ENCODE results near the gene HDAC5. TPM values are rescaled to one million over a fixed set of nuclear protein-coding genes. Genes with fewer than 3 reads are reported as not detected.
"Not testable (repeated sequence)": the region's sequence is repeated elsewhere in the genome, so short reads cannot be mapped to it uniquely, and the experiment has no call there.

The HDAC5 gene
- total RNA-seq, 2 experiments from 2014 or later = 25.5 to 32.5 TPM

DNA sequence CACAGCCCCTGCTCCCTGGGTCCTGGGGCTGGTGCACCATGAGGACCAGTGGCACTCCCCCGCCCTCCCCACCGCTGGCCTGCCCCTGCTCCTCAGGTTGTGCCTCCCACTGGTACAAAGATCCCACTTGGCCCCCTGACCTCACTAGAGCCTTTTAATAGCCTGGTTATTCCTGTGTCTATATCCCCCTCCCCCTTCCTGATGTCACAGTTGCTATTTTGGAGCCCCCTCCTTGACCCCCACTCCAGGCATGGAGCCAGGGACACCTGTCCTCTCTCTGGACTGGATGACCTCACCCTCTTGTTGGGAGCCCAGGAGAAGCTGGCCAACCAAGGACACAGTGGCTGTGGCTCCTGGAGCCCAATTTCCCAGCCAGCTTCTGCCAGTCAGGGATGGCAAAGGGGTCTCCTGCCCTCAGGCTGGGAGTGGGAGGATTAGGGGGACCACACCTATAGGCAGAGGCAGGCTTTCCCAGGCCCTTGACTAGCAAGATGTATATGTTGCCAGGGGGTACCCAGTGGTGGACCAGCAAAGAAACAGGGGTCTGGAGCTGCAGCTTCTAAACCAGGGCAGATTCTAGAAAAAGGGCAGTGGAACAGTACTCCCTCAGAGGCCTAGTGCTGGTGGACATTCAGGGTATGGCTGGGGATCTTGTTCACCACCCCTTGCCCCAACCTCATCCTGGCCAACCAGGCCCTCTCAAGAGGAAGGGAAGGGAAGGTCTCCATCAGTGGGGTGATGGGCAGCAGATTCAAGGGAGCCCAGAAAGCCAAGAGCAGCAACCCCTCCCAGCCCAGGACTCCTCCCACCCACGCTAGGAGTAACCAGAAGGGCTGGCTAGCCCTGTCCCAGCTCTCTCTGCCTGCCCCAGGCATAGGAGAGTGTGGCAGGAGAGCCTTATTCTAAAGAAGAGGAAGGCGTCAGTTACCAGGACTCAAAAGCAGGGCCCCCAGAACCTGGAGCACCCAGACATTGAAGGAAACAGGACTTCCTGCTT is 10.9 kb downstream of the HDAC5 start:
- CTCF ChIA-PET = interaction anchor here (0.9 to 2.9 kb wide), 2 partner anchors 11 to 29 kb away, joined by 3 to 11 read pairs; partner anchors contain the start of gene HDAC5
- Mint-ChIP-seq H3K4me3 (no peak overlapping the region), H3K27me3 (no peaks in the 10 kb centered on the region), H3K9me3 (ENCODE audit: low read depth) (no peaks in the 10 kb centered on the region), H3K4me1 (peaks cover 16% of the 10 kb centered on the region), H3K36me3 (no peaks in the 10 kb centered on the region), H3K27ac (no peak overlapping the region)
- no peak for DNase-seq
- ATAC-seq = no peak

DNA sequence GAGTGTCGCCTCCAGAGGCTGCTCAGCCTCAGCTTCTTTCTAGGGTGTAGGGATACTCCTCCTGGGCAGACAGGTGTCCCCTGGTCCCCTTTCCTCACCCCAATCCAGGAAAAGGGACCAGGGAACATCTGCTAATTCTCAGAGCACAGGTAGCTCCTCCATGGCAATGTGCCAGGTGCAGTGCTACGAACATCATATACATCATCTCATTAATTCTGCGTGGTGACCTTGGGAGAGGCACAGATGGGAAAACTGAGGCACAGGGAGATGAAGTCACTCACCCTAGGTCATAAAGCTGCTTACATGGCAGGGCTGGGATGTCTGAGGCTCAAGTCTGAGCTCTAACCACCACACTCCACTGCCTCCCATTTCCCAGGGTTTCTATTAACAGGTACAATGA is 11.7 kb downstream of the HDAC5 start:
- CTCF ChIA-PET = interaction anchor here (0.9 to 2.9 kb wide), 3 partner anchors 11 to 28 kb away, joined by 3 to 11 read pairs (median 4); partner anchors contain the start of gene HDAC5
- Mint-ChIP-seq H3K27ac (no peak overlapping the region), H3K4me1 (peaks cover 16% of the 10 kb centered on the region), H3K36me3 (no peaks in the 10 kb centered on the region), H3K4me3 (no peak overlapping the region), H3K27me3 (no peaks in the 10 kb centered on the region), H3K9me3 (ENCODE audit: low read depth) (no peaks in the 10 kb centered on the region)
- ATAC-seq (no peak), DNase-seq (no peak)

DNA sequence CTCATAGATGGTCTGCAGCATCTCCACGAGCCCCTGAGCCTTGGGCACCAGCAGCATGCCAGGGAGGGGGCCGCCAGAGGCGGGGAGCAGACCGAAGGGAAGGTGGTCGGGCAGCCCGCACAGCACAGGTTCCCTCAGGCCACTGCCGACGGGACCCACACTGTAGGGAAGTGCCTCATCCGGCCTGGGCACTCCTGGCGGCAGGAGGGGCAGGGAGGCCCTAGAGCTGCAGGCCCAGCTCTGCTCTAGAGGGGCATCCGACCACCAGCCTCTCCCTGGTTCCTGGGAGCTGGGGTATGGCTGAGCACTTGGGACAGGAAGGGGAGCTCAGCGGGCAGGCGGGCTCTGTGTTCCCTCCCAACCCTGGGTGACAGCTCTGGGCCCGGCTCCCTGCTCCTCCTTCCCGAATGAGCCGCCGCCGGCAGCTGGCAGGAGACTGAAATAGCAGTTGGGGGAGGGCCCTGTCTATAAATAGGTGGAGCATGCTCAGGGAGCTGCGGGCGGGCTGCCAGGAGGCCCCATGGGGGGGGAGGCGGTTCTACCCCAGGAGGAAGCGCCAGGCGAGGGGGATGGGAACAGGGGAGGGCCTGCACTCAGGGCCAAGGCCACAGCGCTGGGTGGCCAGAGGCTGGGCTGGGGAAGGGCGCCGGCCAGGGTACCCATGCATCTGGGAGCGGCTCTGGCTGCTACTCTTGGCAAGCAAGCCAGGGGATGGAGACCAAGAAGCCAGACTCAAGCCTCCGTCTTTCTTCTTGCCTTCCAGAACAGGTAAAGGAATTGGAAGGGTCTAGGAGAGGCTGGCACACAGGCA is 12.4 kb downstream of the HDAC5 start:
- Mint-ChIP-seq H3K4me3 (peak overlapping the region; percentile 40), H3K4me1 (peaks cover 16% of the 10 kb centered on the region), H3K27me3 (no peaks in the 10 kb centered on the region), H3K27ac (no peak overlapping the region), H3K9me3 (ENCODE audit: low read depth) (no peaks in the 10 kb centered on the region), H3K36me3 (no peaks in the 10 kb centered on the region)
- CTCF ChIA-PET = interaction anchor here (1.0 to 2.9 kb wide), 3 partner anchors 12 to 75 kb away, joined by 3 to 11 read pairs (median 4); partner anchors contain the start of gene HDAC5
- ATAC-seq (peak; percentile 78), DNase-seq (peak; percentile 78)

DNA sequence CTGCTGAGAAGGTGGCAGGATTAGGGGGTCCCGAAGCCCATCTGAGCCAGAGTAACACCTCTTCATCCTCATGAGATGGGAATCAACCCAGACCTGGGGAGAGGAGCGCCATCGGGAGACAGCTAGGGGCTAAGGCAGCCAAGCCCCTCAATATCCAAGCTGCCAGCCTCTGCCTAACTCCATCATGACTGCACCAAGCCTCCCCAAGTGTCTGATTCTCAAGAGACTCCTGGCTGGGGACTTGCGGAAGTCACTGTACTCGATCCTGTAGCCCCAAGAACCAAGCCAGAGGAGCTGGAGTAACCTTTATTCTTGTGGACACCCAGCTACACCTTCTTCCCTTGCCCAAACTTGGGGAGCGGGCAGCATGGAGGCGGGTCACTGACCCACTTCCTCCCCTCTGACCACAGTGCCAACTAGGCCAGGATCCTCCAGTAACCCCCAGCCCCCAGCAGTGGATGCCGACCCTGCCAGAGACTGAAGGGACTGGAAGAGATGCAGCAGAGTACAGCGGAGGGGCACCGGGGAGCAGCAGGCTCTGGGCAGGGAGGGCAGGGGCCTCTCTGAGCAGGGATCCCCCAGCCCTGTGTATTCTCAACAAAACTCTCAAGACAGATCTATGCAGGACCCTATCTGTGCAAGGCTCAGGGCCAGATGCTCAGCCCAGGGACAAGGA is 13.3 kb downstream of the HDAC5 start:
- Mint-ChIP-seq H3K27ac (no peak overlapping the region), H3K27me3 (no peaks in the 10 kb centered on the region), H3K9me3 (ENCODE audit: low read depth) (no peaks in the 10 kb centered on the region), H3K4me3 (no peak overlapping the region), H3K4me1 (peaks cover 16% of the 10 kb centered on the region), H3K36me3 (no peaks in the 10 kb centered on the region)
- ATAC-seq (no peak), DNase-seq (no peak)
- CTCF ChIA-PET = interaction anchor here (1.0 to 2.9 kb wide), 2 partner anchors 26 to 76 kb away, joined by 3 to 11 read pairs; no protein-coding TSS in a partner anchor

DNA sequence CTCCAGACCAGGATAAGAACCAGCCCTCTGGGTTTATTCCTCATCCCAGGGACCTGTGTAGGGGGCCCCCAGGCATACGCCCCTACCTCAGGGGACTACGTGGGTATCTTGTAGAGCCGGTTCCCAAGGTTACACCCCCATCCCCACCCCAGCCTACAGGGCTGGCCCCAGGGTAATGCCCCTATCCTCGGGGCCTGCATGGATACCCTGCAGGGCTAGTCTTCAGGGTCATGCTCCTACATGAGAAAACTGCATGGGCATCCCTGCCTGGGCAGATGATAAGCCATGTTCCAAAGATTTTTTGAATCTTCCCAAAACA is 14.2 kb downstream of the HDAC5 start:
- Mint-ChIP-seq H3K9me3 (ENCODE audit: low read depth) (no peaks in the 10 kb centered on the region), H3K4me1 (peaks cover 16% of the 10 kb centered on the region), H3K27ac (no peak overlapping the region), H3K36me3 (no peaks in the 10 kb centered on the region), H3K4me3 (no peak overlapping the region), H3K27me3 (no peaks in the 10 kb centered on the region)
- ATAC-seq (no peak), DNase-seq (no peak)
- CTCF ChIA-PET = interaction anchor here (1.0 kb wide), 1 partner anchor 101 kb away, joined by 3 read pairs; no protein-coding TSS in a partner anchor

DNA sequence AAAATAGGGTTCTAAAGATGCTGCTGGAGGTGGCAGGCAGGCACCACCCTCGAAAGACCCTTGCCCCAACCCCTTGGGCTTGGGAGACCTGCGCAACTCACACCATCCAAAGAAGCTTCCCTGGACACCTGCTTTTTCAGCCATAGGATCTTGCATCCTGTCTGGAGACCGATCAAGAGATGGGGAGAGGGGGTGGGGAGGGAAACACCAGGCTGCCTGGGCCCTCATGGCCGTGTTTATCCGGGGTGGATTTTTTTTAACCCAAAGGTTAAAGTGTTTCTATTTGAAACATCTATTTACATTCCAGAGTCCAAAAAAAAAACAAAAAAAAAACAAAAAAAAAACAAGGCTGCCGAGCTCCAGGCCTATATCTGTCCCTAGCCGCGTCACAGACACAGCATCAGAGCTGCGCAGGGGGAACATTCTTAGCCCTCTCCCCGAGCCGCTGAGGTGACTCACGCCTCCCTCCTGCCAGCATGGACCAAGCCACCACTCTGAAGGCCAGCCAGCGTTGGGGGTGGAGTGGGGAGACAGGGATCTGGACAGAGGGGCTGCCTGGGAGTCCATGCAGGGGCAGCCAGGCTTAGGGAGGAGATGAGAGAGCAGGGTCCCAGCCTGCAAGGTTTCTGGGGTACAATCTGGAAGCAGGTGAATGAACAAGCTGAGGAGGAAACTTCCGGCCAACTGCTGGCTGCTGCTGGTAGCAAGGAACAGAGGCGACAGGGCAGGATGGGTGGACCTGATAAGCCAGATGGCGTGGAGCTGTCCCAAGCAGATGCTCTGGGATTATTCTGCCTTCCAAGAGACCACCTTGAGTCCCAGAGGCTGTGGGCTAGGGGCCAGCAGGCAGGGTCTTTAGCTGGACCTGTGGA is 14.8 kb downstream of the HDAC5 start:
- Mint-ChIP-seq H3K4me1 (peaks cover 16% of the 10 kb centered on the region), H3K27me3 (no peaks in the 10 kb centered on the region), H3K36me3 (no peaks in the 10 kb centered on the region), H3K27ac (no peak overlapping the region), H3K4me3 (no peak overlapping the region), H3K9me3 (ENCODE audit: low read depth) (no peaks in the 10 kb centered on the region)
- ATAC-seq = no peak
- CTCF ChIA-PET = interaction anchor here (0.8 to 1.0 kb wide), 3 partner anchors 35 to 101 kb away, joined by 3 read pairs; no protein-coding TSS in a partner anchor
- no peak for DNase-seq

DNA sequence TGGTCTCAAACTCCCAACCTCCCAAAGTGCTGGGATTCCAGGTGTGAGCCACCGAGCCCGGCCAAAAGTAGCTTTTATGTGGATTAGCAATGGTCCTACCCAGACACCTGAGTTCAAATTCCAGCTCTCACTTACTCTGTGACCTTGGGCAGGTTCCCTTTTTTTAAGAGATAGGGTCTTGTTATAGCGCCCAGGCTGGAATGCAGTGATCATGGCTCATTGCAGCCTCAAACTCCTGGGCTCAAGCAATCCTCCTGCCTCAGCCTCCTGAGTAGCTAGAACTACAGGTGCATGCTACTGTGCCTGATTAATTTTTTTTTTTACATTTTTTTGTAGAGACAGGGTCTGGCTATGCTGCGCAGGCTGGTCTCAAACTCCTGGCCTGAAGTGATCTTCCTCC is 16.6 kb downstream of the HDAC5 start:
- DNase-seq = no peak
- peaks cover 15% of the 10 kb centered on the region for H3K4me1 Mint-ChIP-seq
- ATAC-seq = no peak
- no peak overlapping the region for H3K4me3 Mint-ChIP-seq
- H3K27me3 Mint-ChIP-seq = no peaks in the 10 kb centered on the region
- no peaks in the 10 kb centered on the region for H3K36me3 Mint-ChIP-seq
- H3K27ac Mint-ChIP-seq = no peak overlapping the region
- no peaks in the 10 kb centered on the region for H3K9me3 Mint-ChIP-seq (ENCODE audit: low read depth)
- CTCF ChIA-PET = interaction anchor here (1.0 to 2.3 kb wide), 3 partner anchors 9 to 23 kb away, joined by 3 to 17 read pairs (median 3); partner anchors contain the start of gene HDAC5

DNA sequence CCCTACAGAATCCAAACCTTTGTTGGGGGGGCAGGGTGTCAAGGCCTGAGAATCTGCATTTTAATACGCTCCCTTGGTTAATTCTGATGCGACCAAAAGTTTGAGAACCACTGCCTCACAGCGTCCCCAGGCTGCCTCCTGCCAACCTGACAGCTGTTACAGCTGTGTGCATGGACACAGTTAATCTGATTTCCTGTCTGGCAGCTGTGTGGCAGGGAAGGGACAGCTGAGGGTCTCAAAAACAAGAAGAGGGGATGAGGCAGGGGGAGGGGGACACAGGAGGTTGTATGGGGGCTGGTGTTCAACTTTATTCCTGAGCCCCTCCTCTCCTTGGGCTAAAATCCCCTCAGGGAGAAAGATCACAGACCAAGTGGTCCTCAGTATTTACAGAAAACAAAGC is 17.5 kb downstream of the HDAC5 start:
- H3K4me1 Mint-ChIP-seq = peaks cover 6% of the 10 kb centered on the region
- DNase-seq (no peak), ATAC-seq (no peak)
- no peaks in the 10 kb centered on the region for H3K27me3 Mint-ChIP-seq
- no peaks in the 10 kb centered on the region for H3K9me3 Mint-ChIP-seq (ENCODE audit: low read depth)
- H3K27ac Mint-ChIP-seq = no peak overlapping the region
- no peaks in the 10 kb centered on the region for H3K36me3 Mint-ChIP-seq
- H3K4me3 Mint-ChIP-seq = no peak overlapping the region
- CTCF ChIA-PET = interaction anchor here (2.3 kb wide), 1 partner anchor 10 kb away, joined by 17 read pairs; no protein-coding TSS in a partner anchor

DNA sequence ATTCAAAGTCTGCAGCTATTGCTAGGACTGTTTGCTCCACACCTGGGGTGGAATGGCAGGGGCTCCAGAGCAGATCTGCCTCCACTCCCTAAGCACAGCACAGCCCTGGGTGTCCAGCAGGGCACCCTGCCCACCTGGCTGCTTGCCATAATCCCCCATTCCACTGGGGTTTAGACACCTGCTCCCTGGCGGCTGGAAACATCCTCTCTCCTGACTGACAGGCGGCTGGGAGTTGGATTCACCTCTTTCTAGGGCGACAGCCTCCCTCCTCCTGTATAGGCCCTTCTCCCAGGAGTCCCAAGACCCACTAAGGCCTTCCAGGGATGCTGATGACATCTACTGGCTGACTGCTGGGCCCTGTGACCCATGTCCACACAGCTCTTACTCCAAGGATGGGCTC is 18.0 kb downstream of the HDAC5 start:
- DNase-seq = no peak
- CTCF ChIA-PET = interaction anchor here (2.3 kb wide), 1 partner anchor 10 kb away, joined by 17 read pairs; no protein-coding TSS in a partner anchor
- no peaks in the 10 kb centered on the region for H3K27me3 Mint-ChIP-seq
- no peak for ATAC-seq
- no peaks in the 10 kb centered on the region for H3K36me3 Mint-ChIP-seq
- H3K4me1 Mint-ChIP-seq = peaks cover 3% of the 10 kb centered on the region
- no peaks in the 10 kb centered on the region for H3K9me3 Mint-ChIP-seq (ENCODE audit: low read depth)
- no peak overlapping the region for H3K27ac Mint-ChIP-seq
- H3K4me3 Mint-ChIP-seq = no peak overlapping the region

DNA sequence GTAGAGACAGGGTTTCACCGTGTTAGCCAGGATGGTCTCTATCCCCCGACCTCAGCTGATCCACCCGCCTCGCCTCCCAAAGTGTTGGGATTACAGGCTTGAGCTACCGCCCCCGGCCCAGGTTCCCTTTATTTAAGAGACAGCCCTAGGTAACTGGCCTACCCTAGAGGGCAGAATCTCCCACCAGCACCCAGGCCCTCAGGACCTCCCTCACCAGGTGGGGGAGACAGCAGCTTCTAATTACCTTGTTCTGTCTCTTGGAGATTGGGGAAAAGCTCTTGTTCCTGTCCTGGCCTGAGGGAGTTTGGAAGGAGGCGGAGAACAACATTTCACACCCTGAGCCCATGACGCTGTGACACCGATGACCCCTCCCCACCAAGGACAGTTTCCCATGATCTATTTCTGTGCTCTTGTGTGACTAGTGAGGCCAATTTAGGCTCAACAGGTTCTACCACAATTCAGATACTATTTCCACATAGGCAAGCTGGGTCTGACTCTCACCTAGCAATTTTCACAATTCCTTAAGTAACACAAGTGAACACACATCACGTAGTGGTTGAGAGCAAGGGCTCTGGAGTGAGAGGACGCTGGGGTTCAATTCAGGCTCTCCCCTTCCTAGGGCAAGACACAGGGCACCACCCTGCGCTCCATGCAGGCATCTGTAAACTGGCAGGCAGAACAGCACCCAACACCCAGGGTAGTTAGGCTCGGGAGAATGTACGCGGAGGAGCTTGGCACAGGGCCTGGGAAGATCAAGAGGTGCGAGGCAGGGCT is 20.4 kb downstream of the HDAC5 start:
- Mint-ChIP-seq H3K36me3 (no peaks in the 10 kb centered on the region), H3K27me3 (no peaks in the 10 kb centered on the region), H3K27ac (no peak overlapping the region), H3K4me1 (peaks cover 2% of the 10 kb centered on the region), H3K4me3 (no peak overlapping the region), H3K9me3 (ENCODE audit: low read depth) (no peaks in the 10 kb centered on the region)
- no peak for ATAC-seq
- DNase-seq = no peak
- CTCF ChIA-PET = interaction anchor here (1.1 to 1.8 kb wide), 2 partner anchors 159 to 225 kb away, joined by 3 to 4 read pairs; no protein-coding TSS in a partner anchor

DNA sequence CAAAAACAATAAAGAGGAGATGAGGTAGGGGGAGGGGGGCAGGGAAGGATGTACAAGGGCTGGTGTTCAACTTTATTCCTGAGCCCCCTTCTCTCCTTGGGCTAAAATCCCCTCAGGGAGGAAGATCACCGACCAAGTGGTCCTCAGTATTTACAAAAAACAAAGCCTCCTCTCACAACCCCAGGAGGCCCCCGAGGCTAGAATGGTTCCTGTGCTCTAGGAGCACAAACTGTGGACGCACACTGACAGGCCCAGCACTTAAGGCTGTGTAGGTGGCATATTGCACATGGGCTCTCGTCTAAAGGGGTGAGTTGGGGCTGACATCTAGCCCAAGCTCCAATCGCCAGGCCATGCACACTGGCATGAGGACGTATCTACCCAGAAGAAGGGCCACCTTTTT is 21.6 kb downstream of the HDAC5 start:
- H3K27me3 Mint-ChIP-seq; DNase-seq; H3K4me3 Mint-ChIP-seq; H3K36me3 Mint-ChIP-seq; H3K9me3 Mint-ChIP-seq (ENCODE audit: low read depth); ATAC-seq; H3K27ac Mint-ChIP-seq: not testable (repeated sequence)
- H3K4me1 Mint-ChIP-seq = peaks cover 11% of the 10 kb centered on the region
- CTCF ChIA-PET = interaction anchor here (1.8 to 2.7 kb wide), 2 partner anchors 14 to 158 kb away, joined by 4 to 9 read pairs; no protein-coding TSS in a partner anchor
